Esophagus (tissue), 2 donors: ENCODE measurements around the gene EVL. TPM values are rescaled to one million over a fixed set of nuclear protein-coding genes. Genes with fewer than 3 reads are reported as not detected.

Experiments
- H3K27ac ChIP-seq, 2 donors: one replicate each; pipeline ENCODE4 v1.5.1; 2013; ENCODE audit warnings: low read depth in 2 of 2, mild to moderate bottlenecking in 2 of 2, inconsistent platforms in 1 of 2, low read length in 1 of 2, moderate library complexity in 1 of 2
- H3K27me3 ChIP-seq, 2 donors: one replicate each; pipeline ENCODE4 v1.6.1; 2013; ENCODE audit warnings: low read length in 2 of 2, control low read depth in 1 of 2, mild to moderate bottlenecking in 1 of 2; ENCODE audit not compliant: insufficient read depth in 2 of 2, control insufficient read depth in 1 of 2
- H3K36me3 ChIP-seq, 2 donors: one replicate each; pipeline ENCODE4 v1.6.1; 2013; ENCODE audit warnings: low read length in 1 of 2; ENCODE audit not compliant: control insufficient read depth in 2 of 2, insufficient read depth in 2 of 2
- H3K4me1 ChIP-seq, 2 donors: one replicate each; pipeline ENCODE4 v1.6.1; 2013; ENCODE audit warnings: low read length in 1 of 2; ENCODE audit not compliant: control insufficient read depth in 2 of 2, insufficient read depth in 2 of 2
- H3K4me3 ChIP-seq, 2 donors: one replicate each; pipeline ENCODE4 v1.5.1; 2013; ENCODE audit warnings: low read length in 2 of 2, mild to moderate bottlenecking in 2 of 2, low read depth in 1 of 2, moderate library complexity in 1 of 2
- H3K9me3 ChIP-seq, 2 donors: one replicate each; pipeline ENCODE4 v1.6.1; 2013; ENCODE audit warnings: mild to moderate bottlenecking in 2 of 2, low read depth in 1 of 2, low read length in 1 of 2, moderate library complexity in 1 of 2; ENCODE audit not compliant: control insufficient read depth in 2 of 2, insufficient read depth in 1 of 2
- WGBS, 2 donors: extraction: QIAGEN DNeasy Blood & Tissue Kit; methylation state at CpG; one replicate each; pipeline ENCODE4 v1.1.7; 2013; 5-methylcytosine and 5-hydroxymethylcytosine counted together
- polyA plus RNA-seq, 2 donors: library from polyadenylated mRNA; stranded (reverse); fragments of 200-250 nt; gene quantifications; one replicate each; pipeline ENCODE4 v1.2.3, GENCODE V29; 2013
- donor health status: healthy with polysubstance abuse.
- donor health status: Bipolar disorder and iron deficiency.

The EVL gene
- polyA plus RNA-seq, 2 donors = 25.3 to 41.9 TPM

DNA sequence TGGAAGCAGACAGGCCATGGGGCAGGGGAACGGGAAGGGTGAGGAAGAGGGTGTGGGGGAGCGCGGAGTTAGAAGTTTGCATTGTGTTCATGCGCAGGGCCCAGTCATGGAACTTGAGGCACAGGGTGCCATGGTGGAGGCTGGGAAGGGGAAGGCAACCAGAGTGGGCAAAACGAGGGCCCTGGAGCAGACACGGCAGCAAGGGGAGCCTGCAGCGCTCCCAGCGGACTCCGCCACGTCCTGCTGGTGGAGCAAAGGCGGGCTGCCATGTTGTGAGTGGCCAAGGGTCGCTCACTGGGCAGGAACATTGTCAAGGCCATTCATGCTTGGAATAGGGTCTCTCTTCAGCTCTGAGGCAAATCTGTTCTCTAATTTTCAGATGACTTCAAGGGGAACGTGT lies 73.7 kb downstream of the EVL start:
- Histone ChIP-seq H3K4me1 (peaks cover 2 to 4% of the 10 kb centered on the region in 2 donors), H3K27ac (no peak overlapping the region), H3K36me3 (peaks cover 8 to 35% of the 10 kb centered on the region in 2 donors), H3K4me3 (no peak overlapping the region), H3K27me3 (no peaks in the 10 kb centered on the region), H3K9me3 (no peaks in the 10 kb centered on the region)
- 95 to 96% methylated on average over 13 of the region's 13 CpGs for WGBS, 2 donors

DNA sequence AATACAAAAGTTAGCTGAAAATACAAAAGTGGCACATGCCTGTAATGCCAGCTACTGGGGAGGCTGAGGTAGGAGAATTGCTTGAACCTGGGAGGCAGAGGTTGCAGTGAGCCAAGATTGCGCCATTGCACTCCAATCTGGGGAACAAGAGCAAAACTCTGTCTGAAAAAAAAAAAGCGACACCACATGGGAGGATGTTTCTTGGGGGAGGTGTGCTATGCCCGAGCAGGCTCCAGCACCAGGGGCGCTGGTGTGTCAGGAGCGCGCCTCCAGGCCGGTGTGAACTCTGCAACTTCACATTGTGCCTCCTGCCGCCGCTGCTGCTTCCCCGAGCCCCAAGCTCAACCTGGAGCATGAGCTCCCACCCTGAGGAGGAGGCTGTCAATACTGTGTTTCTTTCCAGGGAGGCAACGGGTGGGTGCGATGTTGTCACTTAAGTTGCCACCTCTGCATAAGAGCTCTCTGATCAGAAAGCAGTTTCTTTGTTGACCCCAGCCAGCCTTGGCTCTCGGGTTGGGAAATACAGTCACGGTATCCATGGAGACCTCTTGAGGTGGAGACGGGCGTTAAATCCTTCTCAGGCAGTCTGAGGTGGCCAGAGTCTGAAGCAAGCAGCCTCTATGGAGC lies 75.3 kb downstream of the EVL start:
- Histone ChIP-seq H3K36me3 (peaks cover 3 to 38% of the 10 kb centered on the region in 2 donors), H3K9me3 (no peaks in the 10 kb centered on the region), H3K4me3 (no peak overlapping the region), H3K4me1 (peaks cover 2 to 11% of the 10 kb centered on the region in 2 donors), H3K27me3 (no peaks in the 10 kb centered on the region), H3K27ac (no peak overlapping the region)
- WGBS, 2 donors = 63 to 69% methylated on average over 16 of the region's 16 CpGs

DNA sequence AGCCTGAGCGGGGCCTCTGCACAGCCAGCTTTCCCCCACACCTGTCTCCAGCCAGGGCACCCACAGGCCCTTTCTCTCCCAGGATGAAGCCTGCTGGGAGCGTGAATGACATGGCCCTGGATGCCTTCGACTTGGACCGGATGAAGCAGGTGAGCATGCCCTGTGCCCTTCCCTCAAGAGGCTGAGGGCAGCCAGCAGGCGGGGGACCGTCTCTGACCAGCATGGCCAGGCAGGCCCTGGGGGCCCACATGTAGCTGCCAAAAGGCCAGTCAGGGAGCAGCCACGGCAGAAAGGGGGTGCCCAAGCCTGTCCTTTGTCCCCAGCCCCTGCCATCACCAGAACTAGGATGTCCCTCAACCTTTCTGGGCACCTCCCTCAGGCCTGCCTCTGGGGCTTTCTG lies 75.9 kb downstream of the EVL start:
- H3K4me3 ChIP-seq = no peak overlapping the region
- no peaks in the 10 kb centered on the region for H3K27me3 ChIP-seq
- WGBS, 2 donors = 87 to 92% methylated on average over 6 to 7 of the region's 7 CpGs
- H3K4me1 ChIP-seq = peaks cover 2 to 16% of the 10 kb centered on the region in 2 donors
- no peaks in the 10 kb centered on the region for H3K9me3 ChIP-seq
- peak overlapping the region in 1 of 2 donors; percentile 38 for H3K27ac ChIP-seq
- peaks cover 2 to 38% of the 10 kb centered on the region in 2 donors for H3K36me3 ChIP-seq

DNA sequence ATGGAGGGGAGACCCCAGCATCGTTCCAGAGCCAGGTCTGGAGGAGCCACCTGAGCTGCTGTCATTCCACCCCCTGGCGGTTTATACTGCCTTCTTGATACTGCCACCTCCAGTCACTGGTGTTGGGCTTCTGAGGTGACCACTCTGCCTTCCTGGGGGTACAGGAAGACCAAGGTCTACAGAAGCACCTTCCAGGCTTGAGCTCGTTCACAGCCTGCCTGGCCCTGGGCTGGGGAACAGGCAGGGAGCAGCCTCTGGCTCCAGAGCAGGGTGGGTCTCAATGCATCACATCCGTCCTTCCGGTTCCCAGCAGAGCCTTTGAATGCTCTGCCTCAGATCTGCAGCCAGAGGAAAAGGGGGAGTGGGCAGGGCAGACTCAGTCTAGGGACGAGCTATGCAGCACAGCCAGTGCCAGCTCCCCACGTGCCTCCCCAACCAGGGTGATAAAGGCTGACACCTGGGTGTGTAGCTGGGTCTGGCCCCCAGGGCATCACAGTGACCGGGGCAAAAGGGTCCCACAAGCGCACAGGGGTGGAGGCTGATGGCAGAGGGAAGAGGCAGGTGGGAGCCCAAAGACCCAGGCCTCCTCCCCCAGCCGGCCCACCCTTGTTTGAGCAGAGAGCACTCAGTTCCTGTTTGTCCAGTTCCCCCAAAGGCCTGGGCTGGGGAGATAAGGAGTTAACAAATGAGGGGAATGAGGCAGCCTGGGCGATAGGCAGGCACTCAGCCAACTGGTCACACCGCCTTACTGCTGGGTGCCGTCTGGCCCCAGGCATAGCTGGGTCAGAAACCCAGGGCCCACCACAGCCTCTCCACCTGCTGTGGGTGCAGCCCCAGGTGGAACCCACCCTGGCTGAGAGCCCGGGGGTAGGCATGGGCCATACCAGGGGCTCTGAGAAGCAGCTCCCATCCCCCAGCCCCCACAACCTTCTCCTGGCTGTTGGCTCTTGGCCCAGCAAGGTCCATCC lies 77.1 kb downstream of the EVL start:
- WGBS, 2 donors = 40 to 42% methylated on average over 14 of the region's 14 CpGs
- Histone ChIP-seq H3K9me3 (no peaks in the 10 kb centered on the region), H3K4me1 (peaks cover 2 to 28% of the 10 kb centered on the region in 2 donors), H3K27ac (peak overlapping the region; percentile 35 to 38), H3K27me3 (no peaks in the 10 kb centered on the region), H3K4me3 (no peak overlapping the region), H3K36me3 (peaks cover 0 to 41% of the 10 kb centered on the region in 2 donors)

DNA sequence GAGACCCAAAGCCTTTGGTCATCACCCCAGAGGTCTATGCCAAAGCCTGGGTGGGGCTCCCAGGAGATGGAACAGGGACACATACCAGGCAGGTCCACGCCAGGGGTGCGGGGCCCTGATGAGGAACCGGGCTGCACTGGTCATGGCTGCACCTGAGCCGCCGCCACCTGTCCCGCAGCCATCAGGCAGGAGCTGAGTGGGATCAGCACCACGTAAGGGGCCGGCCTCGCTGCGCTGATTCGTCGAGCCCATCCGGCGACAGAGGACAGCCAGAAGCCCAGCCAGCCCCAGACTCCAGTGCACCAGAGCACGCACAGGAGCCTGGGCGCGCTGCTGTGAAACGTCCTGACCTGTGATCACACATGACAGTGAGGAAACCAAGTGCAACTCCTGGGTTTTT lies 78.3 kb downstream of the EVL start:
- H3K27me3 ChIP-seq = no peaks in the 10 kb centered on the region
- no peak overlapping the region for H3K27ac ChIP-seq
- peaks cover 2 to 35% of the 10 kb centered on the region in 2 donors for H3K4me1 ChIP-seq
- no peak overlapping the region for H3K4me3 ChIP-seq
- 92 to 93% methylated on average over 17 to 18 of the region's 18 CpGs for WGBS, 2 donors
- peaks cover 0 to 47% of the 10 kb centered on the region in 2 donors for H3K36me3 ChIP-seq
- H3K9me3 ChIP-seq = no peaks in the 10 kb centered on the region

DNA sequence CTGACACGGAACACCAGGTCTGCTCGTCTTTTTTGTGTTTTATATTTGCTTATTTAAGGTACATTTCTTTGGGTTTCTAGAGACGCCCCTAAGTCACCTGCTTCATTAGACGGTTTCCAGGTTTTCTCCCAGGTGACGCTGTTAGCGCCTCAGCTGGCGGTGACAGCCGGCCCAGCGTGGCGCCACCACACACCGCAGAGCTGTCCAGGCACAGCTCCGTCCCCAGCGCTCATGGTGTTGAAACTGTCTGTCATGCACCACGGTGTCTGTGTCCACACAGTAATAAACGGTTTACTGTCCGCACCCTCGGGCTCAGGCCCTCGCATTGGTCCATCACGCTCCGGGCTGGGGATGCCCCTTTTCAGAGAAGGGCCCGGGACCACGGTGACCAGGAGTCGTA lies 78.7 kb downstream of the EVL start:
- no peaks in the 10 kb centered on the region for H3K9me3 ChIP-seq
- H3K4me1 ChIP-seq = peaks cover 2 to 39% of the 10 kb centered on the region in 2 donors
- 92% methylated on average over 23 of the region's 23 CpGs for WGBS, 2 donors
- no peak overlapping the region for H3K27ac ChIP-seq
- H3K27me3 ChIP-seq = no peaks in the 10 kb centered on the region
- H3K36me3 ChIP-seq = peaks cover 0 to 47% of the 10 kb centered on the region in 2 donors
- H3K4me3 ChIP-seq = no peak overlapping the region

- H3K36me3 ChIP-seq = peaks cover 0 to 46% of the 10 kb centered on the region in 2 donors
- no peak overlapping the region for H3K4me3 ChIP-seq
- H3K9me3 ChIP-seq = no peaks in the 10 kb centered on the region
- peaks cover 3 to 46% of the 10 kb centered on the region in 2 donors for H3K4me1 ChIP-seq
- no peak overlapping the region for H3K27ac ChIP-seq
- no peaks in the 10 kb centered on the region for H3K27me3 ChIP-seq
- 44 to 48% methylated on average over 4 of the region's 4 CpGs for WGBS, 2 donors
Measured at GRCh38 chr14:100144645-100144995, 79.4 kb downstream of the EVL start.

GRCh38 chr14:100144996-100145646 lies 79.9 kb downstream of the EVL start:
- peak overlapping the region in 1 of 2 donors; percentile 23 for H3K27ac ChIP-seq

GRCh38 chr14:100145682-100146464 lies 80.7 kb downstream of the EVL start:
- Histone ChIP-seq H3K27ac (no peak overlapping the region), H3K36me3 (peaks cover 0 to 43% of the 10 kb centered on the region in 2 donors), H3K4me1 (peaks cover 12 to 58% of the 10 kb centered on the region in 2 donors), H3K27me3 (no peaks in the 10 kb centered on the region), H3K4me3 (no peak overlapping the region), H3K9me3 (peaks cover 0 to 2% of the 10 kb centered on the region in 2 donors)
- 82 to 83% methylated on average over 27 of the region's 27 CpGs for WGBS, 2 donors

More at GRCh38 chr14:100144996-100145646, 79.9 kb downstream of the EVL start:
- H3K4me1 ChIP-seq = peaks cover 8 to 51% of the 10 kb centered on the region in 2 donors
- H3K9me3 ChIP-seq = no peaks in the 10 kb centered on the region
- WGBS, 2 donors = 45 to 48% methylated on average over 18 of the region's 18 CpGs
- peaks cover 0 to 44% of the 10 kb centered on the region in 2 donors for H3K36me3 ChIP-seq
- H3K27me3 ChIP-seq = no peaks in the 10 kb centered on the region
- no peak overlapping the region for H3K4me3 ChIP-seq
